Fibroblast of pulmonary artery (primary cell): ENCODE data around the gene OSBPL5.

Source experiments
- DNase-seq: peaks from one replicate; pipeline ENCODE4 v3.0.0-alpha.2; 2010; ENCODE audit warnings: low read depth
- H3K4me3 ChIP-seq: replicated peaks from 2 replicates; pipeline ENCODE4 v1.5.1; 2011; ENCODE audit warnings: low read depth, mild to moderate bottlenecking, control low read depth, low read length, moderate library complexity
- CTCF ChIP-seq: IDR thresholded peaks from 2 replicates; pipeline ENCODE4 v1.5.1; 2011; ENCODE audit warnings: mild to moderate bottlenecking, control low read depth, low read length, inconsistent platforms; ENCODE audit errors: missing control alignments

OSBPL5 gene

DNA sequence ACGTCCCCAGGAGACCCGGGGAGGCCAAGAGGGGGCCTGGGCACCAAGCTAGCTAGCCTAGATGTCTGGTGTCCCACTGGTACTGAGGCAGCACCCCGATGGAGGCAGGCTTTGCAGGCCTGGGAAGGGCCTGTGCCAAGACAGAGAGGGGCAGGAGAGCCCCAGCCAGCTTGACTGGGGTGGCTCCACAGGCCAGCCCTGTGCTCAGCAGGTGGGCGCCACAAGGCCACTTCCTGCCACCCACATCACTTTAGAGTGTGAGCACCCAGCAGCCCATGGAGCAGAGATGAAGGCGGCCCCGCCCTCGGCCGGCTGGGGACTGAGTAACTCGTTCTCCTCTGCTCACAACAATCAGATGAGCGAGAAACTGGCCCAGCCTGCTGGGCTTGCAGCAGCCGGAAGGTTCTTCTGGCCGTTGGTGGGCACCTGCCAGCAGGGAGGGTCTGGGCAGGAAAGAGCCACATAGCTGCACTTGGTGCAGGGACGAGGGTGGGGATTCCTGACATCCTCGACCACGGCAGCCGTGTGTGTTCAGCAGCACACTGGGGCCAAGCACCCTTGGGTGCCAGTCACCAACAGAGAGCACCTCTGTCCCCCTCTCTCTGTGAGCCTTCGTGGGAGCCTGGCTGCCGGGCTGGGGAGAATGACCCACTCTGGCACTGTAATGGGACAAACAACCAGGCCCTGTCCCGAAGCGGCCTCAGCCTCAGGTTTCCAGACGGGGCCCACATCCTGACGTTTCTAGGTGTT is 7.6 kb downstream of the OSBPL5 start:
- no peak overlapping the region for H3K4me3 ChIP-seq
- no peak for DNase-seq
- no peak for TF ChIP-seq CTCF

GRCh38 chr11:3156661-3157311 is 8.3 kb downstream of the OSBPL5 start:
- H3K4me3 ChIP-seq, result no peak overlapping the region
- DNase-seq, result no peak
- TF ChIP-seq CTCF, result no peak

GRCh38 chr11:3156282-3156660 is 8.8 kb downstream of the OSBPL5 start:
- no peak for TF ChIP-seq CTCF
- H3K4me3 ChIP-seq, result no peak overlapping the region
- no peak for DNase-seq

GRCh38 chr11:3155691-3156258 is 9.3 kb downstream of the OSBPL5 start:
- H3K4me3 ChIP-seq, result no peak overlapping the region
- no peak for TF ChIP-seq CTCF
- no peak for DNase-seq

DNA sequence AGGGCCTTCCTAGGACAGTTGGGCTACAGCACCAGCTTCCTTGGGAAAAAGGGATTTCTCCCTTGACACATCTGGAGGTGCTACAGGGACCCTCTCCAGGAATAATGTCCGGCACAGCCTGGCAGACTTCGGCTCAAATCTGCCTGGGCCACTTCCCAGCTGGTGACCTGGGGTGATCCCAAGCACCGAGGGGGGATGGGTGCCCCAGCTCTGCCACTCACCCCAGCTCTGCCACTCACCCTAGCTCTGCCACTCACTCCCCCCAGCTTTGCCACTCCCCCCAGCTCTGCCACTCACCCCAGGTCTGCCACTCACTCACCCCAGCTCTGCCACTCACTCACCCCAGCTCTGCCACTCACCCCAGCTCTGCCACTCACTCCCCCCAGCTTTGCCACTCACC is 9.9 kb downstream of the OSBPL5 start:
- TF ChIP-seq CTCF, result no peak
- no peak overlapping the region for H3K4me3 ChIP-seq
- no peak for DNase-seq

GRCh38 chr11:3154001-3154599 is 11.0 kb downstream of the OSBPL5 start:
- H3K4me3 ChIP-seq, result no peak overlapping the region
- DNase-seq, result no peak
- TF ChIP-seq CTCF, result no peak
